Activated naive CD8-positive, alpha-beta T cell treated with anti-CD3 and anti-CD28 coated beads for 36 hours (primary cell): ENCODE results near the gene STON1. TPM values are rescaled to one million over a fixed set of nuclear protein-coding genes. Genes with fewer than 3 reads are reported as not detected.
"Not testable (repeated sequence)": the region's sequence is repeated elsewhere in the genome, so short reads cannot be mapped to it uniquely, and the experiment has no call there.

Experiments used
- DNase-seq: peaks from one replicate; pipeline ENCODE4 v3.0.0; 2021
- H3K27ac Mint-ChIP-seq: one replicate; pipeline ENCODE4 v1.8.0; 2022; ENCODE audit warnings: mild to moderate bottlenecking, moderate library complexity, mixed read lengths
- H3K27me3 Mint-ChIP-seq: one replicate; pipeline ENCODE4 v1.8.0; 2022; ENCODE audit warnings: mild to moderate bottlenecking, mixed read lengths
- H3K36me3 Mint-ChIP-seq: one replicate; pipeline ENCODE4 v1.8.0; 2021; ENCODE audit warnings: mild to moderate bottlenecking, mixed read lengths
- H3K4me1 Mint-ChIP-seq: one replicate; pipeline ENCODE4 v1.8.0; 2021; ENCODE audit warnings: mixed read lengths
- H3K4me3 Mint-ChIP-seq: one replicate; pipeline ENCODE4 v1.8.0; 2022; ENCODE audit warnings: mild to moderate bottlenecking, moderate library complexity, mixed read lengths
- H3K9me3 Mint-ChIP-seq: one replicate; pipeline ENCODE4 v1.8.0; 2022; ENCODE audit warnings: mixed read lengths
- total RNA-seq, 2 experiments: library from RNA; stranded (reverse); gene quantifications; one replicate each; pipeline ENCODE4 v1.2.3, GENCODE V29; 2021

The STON1 gene
- total RNA-seq, 2 experiments from 2014 or later: 0.62 to 0.80 TPM

GRCh38 chr2:48515513-48515985 is 14.4 kb upstream of the STON1 start:
- no peaks in the 10 kb centered on the region for H3K27me3 Mint-ChIP-seq
- DNase-seq: no peak
- H3K4me1 Mint-ChIP-seq: no peaks in the 10 kb centered on the region
- H3K27ac Mint-ChIP-seq: no peak overlapping the region
- no peaks in the 10 kb centered on the region for H3K9me3 Mint-ChIP-seq
- H3K4me3 Mint-ChIP-seq: no peak overlapping the region
- peaks cover 35% of the 10 kb centered on the region for H3K36me3 Mint-ChIP-seq

DNA sequence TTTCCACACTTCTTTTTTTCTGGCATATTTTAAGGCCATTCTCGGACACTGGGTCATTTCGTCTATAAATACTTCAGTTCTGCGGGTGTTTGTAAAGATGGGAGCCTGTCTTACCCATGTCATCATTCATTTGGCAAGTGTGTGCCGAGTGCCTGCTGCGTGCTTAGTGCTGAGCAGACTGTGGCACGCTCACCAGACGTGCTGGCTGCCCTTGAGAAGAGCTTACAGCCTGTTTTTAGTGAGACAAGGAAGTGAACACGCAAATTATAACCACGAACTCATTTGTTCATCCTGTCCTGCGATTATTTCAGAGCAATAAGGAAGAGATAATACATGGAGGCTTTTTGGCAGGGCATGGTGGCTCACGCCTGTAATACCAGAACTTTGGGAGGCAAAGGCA is 10.4 kb upstream of the STON1 start:
- no peak overlapping the region for H3K4me3 Mint-ChIP-seq
- H3K27ac Mint-ChIP-seq: no peak overlapping the region
- H3K36me3 Mint-ChIP-seq: peaks cover 37% of the 10 kb centered on the region
- no peak for DNase-seq
- H3K9me3 Mint-ChIP-seq: no peaks in the 10 kb centered on the region
- H3K27me3 Mint-ChIP-seq: no peaks in the 10 kb centered on the region
- no peaks in the 10 kb centered on the region for H3K4me1 Mint-ChIP-seq

DNA sequence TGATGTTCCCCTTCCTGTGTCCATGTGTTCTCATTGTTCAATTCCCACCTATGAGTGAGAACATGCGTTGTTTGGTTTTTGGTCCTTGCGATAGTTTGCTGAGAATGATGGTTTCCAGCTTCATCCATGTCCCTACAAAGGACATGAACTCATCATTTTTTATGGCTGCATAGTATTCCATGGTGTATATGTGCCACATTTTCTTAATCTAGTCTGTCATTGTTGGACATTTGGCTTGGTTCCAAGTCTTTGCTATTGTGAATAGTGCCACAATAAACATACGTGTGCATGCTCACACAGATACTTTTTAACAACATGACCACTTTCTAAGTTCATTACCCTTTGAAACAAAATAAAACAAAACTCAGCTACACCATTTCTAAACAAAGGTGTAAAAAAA is 5.2 kb upstream of the STON1 start:
- H3K27me3 Mint-ChIP-seq: not testable (repeated sequence)

DNA sequence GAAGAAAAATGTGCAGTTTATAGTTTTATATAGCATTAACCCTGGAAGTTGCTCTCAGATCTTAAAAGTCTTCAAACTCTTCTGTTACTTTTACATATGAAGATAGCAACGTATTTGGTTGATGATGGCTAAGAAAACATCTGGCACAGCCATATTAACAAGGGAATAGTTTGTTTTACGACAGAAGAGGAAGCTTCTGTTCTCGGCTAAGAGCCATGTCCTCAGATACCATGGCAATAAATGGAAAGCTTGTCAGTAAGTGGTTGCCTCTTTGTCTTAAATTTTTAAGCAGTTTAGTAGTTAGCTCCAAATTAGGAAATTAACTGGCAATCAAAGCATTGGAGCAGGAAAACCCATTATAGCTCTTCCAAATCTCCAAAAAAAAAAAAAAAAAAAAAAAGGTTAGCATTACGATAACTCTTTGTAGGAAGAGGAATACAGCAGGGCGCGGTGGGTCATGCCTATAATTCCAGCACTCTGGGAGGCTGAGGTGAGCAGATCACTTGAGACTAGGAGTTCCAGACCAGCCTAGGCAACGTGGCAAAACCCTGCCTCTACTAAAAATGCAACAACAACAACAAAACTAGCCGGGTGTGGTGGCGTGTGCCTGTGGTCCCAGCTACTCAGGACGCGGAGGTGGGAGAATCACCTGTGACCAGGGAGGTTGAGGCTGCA is 4.5 kb upstream of the STON1 start:
- H3K27me3 Mint-ChIP-seq: no peaks in the 10 kb centered on the region
- H3K4me3 Mint-ChIP-seq: no peak overlapping the region
- peaks cover 7% of the 10 kb centered on the region for H3K4me1 Mint-ChIP-seq
- DNase-seq: no peak
- peaks cover 21% of the 10 kb centered on the region for H3K36me3 Mint-ChIP-seq
- no peaks in the 10 kb centered on the region for H3K9me3 Mint-ChIP-seq
- H3K27ac Mint-ChIP-seq: no peak overlapping the region

More for the DNA sequence above, 5.2 kb upstream of the STON1 start:
- not testable (repeated sequence) for H3K4me1 Mint-ChIP-seq, DNase-seq, H3K27ac Mint-ChIP-seq, H3K4me3 Mint-ChIP-seq, H3K9me3 Mint-ChIP-seq
- H3K36me3 Mint-ChIP-seq: peaks cover 21% of the 10 kb centered on the region

DNA sequence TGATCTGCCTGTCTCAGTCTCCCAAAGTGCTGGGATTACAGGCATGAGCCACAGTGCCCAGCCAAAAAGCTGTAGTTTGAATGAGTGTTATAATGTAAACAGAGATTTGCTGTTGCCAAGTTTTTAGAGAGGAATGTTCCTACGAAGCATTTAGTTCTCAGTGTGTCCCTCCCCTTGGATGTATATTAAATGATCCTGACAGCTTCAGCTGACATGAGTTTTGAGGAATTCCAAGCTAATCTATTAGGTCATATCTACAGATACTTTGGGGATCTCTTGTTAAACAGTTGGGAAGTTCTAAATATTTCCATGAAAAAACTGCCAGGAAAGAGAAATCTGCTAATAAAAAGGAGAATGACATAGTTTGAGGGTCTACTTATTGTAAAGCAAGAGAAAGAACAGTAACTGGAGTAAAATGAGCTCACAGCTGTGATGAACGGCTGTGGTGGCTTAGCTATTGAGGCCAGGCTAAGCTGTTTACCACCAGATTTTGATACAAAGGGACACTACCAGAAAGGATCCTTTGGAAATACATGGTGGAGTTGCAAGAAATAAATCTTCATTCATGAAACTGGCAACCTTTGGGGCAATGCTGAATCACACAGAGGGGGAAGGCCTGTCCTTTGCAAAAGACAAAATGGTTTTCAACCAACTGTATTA is 2.6 kb upstream of the STON1 start:
- Mint-ChIP-seq H3K9me3 (no peaks in the 10 kb centered on the region), H3K27me3 (no peaks in the 10 kb centered on the region), H3K36me3 (peaks cover 12% of the 10 kb centered on the region), H3K4me1 (peaks cover 18% of the 10 kb centered on the region), H3K27ac (no peak overlapping the region), H3K4me3 (no peak overlapping the region)
- DNase-seq: no peak

DNA sequence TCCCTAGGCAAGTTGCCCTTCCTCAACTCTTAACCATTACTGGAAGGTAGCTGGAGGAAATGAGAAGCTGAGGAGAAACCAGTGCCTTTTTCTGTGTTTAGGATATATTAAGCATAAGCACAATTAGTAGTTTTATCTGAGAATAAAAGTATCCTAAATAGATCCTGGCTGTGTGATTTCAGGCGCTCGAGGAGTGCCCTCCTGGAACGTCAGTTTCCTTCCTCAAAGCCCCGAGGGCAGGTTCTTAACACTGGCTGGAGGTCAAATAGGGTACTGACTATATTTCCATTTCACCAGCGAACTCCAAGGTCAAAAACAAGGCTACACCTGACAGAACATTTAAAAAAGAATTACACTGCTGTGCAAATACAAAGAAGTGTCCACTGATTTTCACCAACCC is 1.5 kb upstream of the STON1 start:
- no peak for DNase-seq
- H3K36me3 Mint-ChIP-seq: peaks cover 11% of the 10 kb centered on the region
- no peaks in the 10 kb centered on the region for H3K27me3 Mint-ChIP-seq
- no peak overlapping the region for H3K4me3 Mint-ChIP-seq
- no peaks in the 10 kb centered on the region for H3K9me3 Mint-ChIP-seq
- H3K4me1 Mint-ChIP-seq: peaks cover 18% of the 10 kb centered on the region
- no peak overlapping the region for H3K27ac Mint-ChIP-seq

DNA sequence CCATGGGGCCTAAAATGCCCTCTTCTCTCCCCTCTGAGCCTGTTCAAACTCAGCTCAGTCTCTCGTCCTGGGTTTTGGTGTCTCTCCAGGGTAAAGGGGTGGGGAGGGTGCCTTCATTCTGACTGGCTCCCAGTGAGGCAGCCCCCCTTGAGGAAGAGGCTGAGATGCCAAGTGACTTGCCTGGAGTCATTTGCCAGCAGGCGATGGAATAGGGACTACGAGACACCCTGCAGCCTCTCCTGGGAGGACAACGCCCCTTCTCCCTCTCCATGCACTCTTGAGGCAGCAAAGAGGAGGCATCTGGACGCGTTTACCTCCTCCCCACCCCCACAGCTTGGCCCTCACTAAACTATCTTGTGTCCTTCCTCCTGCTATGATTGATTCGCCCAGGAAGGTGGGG is 760 bp upstream of the STON1 start:
- no peaks in the 10 kb centered on the region for H3K27me3 Mint-ChIP-seq
- no peak overlapping the region for H3K27ac Mint-ChIP-seq
- peaks cover 18% of the 10 kb centered on the region for H3K4me1 Mint-ChIP-seq
- H3K36me3 Mint-ChIP-seq: peaks cover 6% of the 10 kb centered on the region
- DNase-seq: no peak
- peak overlapping the region; percentile 14 for H3K4me3 Mint-ChIP-seq
- H3K9me3 Mint-ChIP-seq: no peaks in the 10 kb centered on the region

DNA sequence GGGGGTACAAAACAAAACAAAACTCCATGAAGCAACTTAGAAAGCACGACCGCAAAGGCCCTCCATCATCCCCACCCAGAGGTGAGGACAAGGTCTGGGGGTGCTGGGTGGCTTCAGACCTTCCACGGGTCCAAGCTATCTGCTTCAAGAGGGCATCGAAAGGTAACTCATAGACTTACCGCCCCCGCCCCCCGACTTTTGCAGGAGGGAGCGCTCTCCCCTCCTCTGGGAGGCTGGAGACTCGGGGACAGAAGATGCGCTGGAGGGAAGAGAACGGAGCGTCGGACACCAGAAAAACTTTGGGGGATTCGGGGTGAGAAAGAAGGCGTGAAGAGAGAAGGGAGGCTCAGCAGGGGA is 300 bp upstream of the STON1 start:
- no peaks in the 10 kb centered on the region for H3K27me3 Mint-ChIP-seq
- peaks cover 3% of the 10 kb centered on the region for H3K36me3 Mint-ChIP-seq
- peak overlapping the region; percentile 58 for H3K27ac Mint-ChIP-seq
- no peaks in the 10 kb centered on the region for H3K9me3 Mint-ChIP-seq
- peak overlapping the region; percentile 88 for H3K4me3 Mint-ChIP-seq
- peaks cover 18% of the 10 kb centered on the region for H3K4me1 Mint-ChIP-seq
- no peak for DNase-seq

- Mint-ChIP-seq H3K27ac (peak overlapping the region; percentile 31), H3K9me3 (no peaks in the 10 kb centered on the region), H3K4me1 (peaks cover 24% of the 10 kb centered on the region), H3K27me3 (no peaks in the 10 kb centered on the region), H3K4me3 (no peak overlapping the region), H3K36me3 (no peaks in the 10 kb centered on the region)
- no peak for DNase-seq
These were observed 1.2 kb downstream of the STON1 start for GRCh38 chr2:48531141-48531648.

- DNase-seq: no peak
- Mint-ChIP-seq H3K36me3 (no peaks in the 10 kb centered on the region), H3K9me3 (no peaks in the 10 kb centered on the region), H3K4me3 (no peak overlapping the region), H3K27ac (no peak overlapping the region), H3K27me3 (no peaks in the 10 kb centered on the region), H3K4me1 (peaks cover 24% of the 10 kb centered on the region)
These were observed 2.2 kb downstream of the STON1 start for GRCh38 chr2:48532174-48532573.

GRCh38 chr2:48532824-48533223 is 2.9 kb downstream of the STON1 start:
- H3K27me3 Mint-ChIP-seq: no peaks in the 10 kb centered on the region
- DNase-seq: no peak
- H3K9me3 Mint-ChIP-seq: no peaks in the 10 kb centered on the region
- no peaks in the 10 kb centered on the region for H3K36me3 Mint-ChIP-seq
- no peak overlapping the region for H3K27ac Mint-ChIP-seq
- no peak overlapping the region for H3K4me3 Mint-ChIP-seq
- H3K4me1 Mint-ChIP-seq: peaks cover 24% of the 10 kb centered on the region

- H3K4me3 Mint-ChIP-seq: no peak overlapping the region
- no peak overlapping the region for H3K27ac Mint-ChIP-seq
- DNase-seq: no peak
- no peaks in the 10 kb centered on the region for H3K9me3 Mint-ChIP-seq
- H3K36me3 Mint-ChIP-seq: no peaks in the 10 kb centered on the region
- H3K27me3 Mint-ChIP-seq: no peaks in the 10 kb centered on the region
- H3K4me1 Mint-ChIP-seq: peaks cover 17% of the 10 kb centered on the region
These were observed 4.8 kb downstream of the STON1 start for GRCh38 chr2:48534781-48535180.

DNA sequence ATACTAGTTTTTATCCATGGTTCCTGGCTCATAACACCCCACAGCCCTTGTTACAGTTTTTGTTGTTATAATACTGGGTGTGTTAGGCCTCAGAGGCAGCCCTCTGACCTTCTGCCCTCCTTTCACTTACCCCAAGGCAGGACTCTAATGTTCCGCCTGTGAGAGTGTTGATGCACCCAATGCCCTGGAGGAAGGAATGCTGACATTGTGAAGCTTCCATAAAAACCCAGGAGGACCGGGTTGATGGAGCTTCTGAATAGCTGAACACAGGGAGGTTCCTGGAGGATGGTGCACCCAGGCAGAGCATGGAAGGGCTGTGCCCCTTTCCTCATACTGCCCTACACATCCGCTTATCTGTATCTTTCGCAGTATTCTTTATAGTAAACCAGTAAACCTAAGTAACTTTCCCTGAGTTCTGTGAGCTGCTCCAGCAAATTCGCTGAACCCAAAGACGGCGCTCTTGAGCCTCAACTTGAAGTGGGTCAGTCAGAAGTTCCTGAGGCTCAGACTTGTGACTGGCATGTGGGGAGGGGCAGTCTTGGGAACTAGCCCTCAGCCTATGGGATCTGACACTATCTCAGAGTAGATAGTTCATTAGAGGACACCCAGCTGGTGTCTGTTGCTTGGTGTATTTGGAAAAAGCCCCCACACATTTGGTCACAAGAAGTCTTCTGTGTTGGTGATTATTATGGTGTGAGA is 10.4 kb downstream of the STON1 start:
- H3K9me3 Mint-ChIP-seq: no peaks in the 10 kb centered on the region
- H3K36me3 Mint-ChIP-seq: no peaks in the 10 kb centered on the region
- no peak overlapping the region for H3K4me3 Mint-ChIP-seq

DNA sequence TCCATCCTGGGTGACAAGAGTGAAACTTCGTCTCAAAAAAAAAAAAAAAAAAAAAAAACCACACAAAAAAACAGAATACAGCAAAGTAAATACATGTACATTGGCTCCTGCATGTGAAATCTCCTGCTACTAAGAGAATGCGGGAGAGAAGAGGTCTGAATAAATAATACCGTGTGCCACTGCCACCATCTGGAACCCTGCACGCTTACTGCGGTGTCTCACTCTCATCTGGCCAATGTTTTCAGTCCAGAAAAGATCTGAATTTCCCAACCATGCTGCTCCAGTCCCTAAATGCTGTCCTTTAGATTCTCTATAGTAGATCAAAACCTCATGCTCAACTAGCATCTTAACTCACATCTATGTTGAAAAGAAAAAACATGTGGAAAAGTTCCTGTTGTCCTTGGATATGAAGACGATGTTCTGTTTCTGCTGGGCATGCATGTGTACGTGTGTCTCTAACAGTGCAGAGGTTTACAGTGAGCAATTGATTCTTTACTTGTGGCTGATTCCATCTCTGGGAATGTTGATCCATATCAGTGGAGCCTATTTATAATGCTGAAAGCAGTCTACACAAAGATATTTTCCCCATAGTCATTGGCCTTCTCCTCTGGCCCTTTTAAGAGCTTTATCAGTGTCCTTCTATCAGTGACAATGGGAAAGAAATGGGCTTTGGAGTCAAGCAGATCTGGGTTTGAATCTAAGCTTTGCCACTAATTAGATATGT is 11.9 kb downstream of the STON1 start:
- no peak for DNase-seq
- Mint-ChIP-seq H3K9me3 (no peaks in the 10 kb centered on the region), H3K27ac (no peak overlapping the region), H3K27me3 (no peaks in the 10 kb centered on the region), H3K4me3 (no peak overlapping the region), H3K4me1 (no peaks in the 10 kb centered on the region), H3K36me3 (no peaks in the 10 kb centered on the region)

More for the DNA sequence above, 10.4 kb downstream of the STON1 start:
- Mint-ChIP-seq H3K27me3 (no peaks in the 10 kb centered on the region), H3K4me1 (no peaks in the 10 kb centered on the region), H3K27ac (no peak overlapping the region)
- DNase-seq: no peak

DNA sequence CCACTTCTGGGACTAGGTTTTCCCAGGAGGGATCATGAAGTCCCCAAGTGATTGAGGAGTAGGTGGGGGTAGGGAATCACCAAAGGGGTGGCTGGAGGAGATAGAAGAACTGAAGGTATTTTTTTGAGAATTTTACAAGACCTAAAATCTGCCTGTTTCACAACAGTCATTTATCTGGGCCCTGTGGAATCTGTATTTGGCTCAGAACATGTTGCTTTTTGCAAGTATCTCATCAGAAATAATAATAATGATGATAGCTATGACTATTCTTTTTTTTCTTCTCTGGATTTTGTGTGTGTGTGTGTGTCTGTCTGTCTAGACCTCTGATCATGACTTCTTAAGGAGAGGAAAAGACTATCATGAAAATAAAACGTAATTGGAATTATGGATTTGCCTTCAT is 13.9 kb downstream of the STON1 start:
- Mint-ChIP-seq H3K36me3 (no peaks in the 10 kb centered on the region), H3K4me3 (no peak overlapping the region), H3K9me3 (no peaks in the 10 kb centered on the region)

More for the DNA sequence above, 13.9 kb downstream of the STON1 start:
- DNase-seq: no peak
- H3K4me1 Mint-ChIP-seq: no peaks in the 10 kb centered on the region
- no peaks in the 10 kb centered on the region for H3K27me3 Mint-ChIP-seq
- H3K27ac Mint-ChIP-seq: no peak overlapping the region
